PC-9 (cell line): ENCODE results near the gene AKR1B15. TPM values are rescaled to one million over a fixed set of nuclear protein-coding genes. Genes with fewer than 3 reads are reported as not detected.

Source experiments
- BruUV-seq: library from RNA; stranded (reverse); fragments of 400-500 nt; replicated peaks from 2 replicates; lab custom pipeline; 2021; lab: Mats Ljungman, UMichigan
- CTCF ChIA-PET: fragments of 300-600 bp; sonication (Branson Sonifier 250); formaldehyde crosslinking; loops from one replicate; lab custom pipeline; 2022; ENCODE audit warnings: antibody characterized with exemption; lab: Charles Lee
- POLR2A ChIA-PET: fragments of 300-600 bp; sonication (Branson Sonifier 250); formaldehyde crosslinking; loops from one replicate; lab custom pipeline; 2022; ENCODE audit warnings: antibody characterized with exemption; ENCODE audit not compliant: unreplicated experiment; lab: Charles Lee
- DNase-seq, 2 experiments: peaks; one replicate each; pipeline versions ENCODE4 v3.0.0 to v3.0.0-alpha.2; 2015 to 2022; ENCODE audit warnings: mixed read lengths in 1 of 2
- H2AFZ ChIP-seq: fragments of 200-600 bp; sonication (generic); 2 replicates; pipeline ENCODE4 v1.8.1; 2017; ENCODE audit warnings: antibody characterized with exemption
- H3F3A ChIP-seq: fragments of 200-600 bp; sonication (generic); 2 replicates; pipeline ENCODE4 v1.8.1; 2017; ENCODE audit warnings: antibody characterized with exemption, mild to moderate bottlenecking, low read depth; ENCODE audit not compliant: insufficient read depth
- H3K27ac ChIP-seq: fragments of 200-600 bp; sonication (generic); 2 replicates; pipeline ENCODE4 v1.6.1; 2016; ENCODE audit warnings: mixed run types
- H3K27me3 ChIP-seq: fragments of 200-600 bp; sonication (generic); 2 replicates; pipeline ENCODE4 v1.6.1; 2016; ENCODE audit warnings: low read depth, mixed run types; ENCODE audit not compliant: insufficient read depth
- H3K36me3 ChIP-seq: fragments of 200-600 bp; sonication (generic); 2 replicates; pipeline ENCODE4 v1.6.1; 2016; ENCODE audit warnings: low read depth, mixed run types
- H3K4me1 ChIP-seq: fragments of 200-600 bp; sonication (generic); replicated peaks from 2 replicates; pipeline ENCODE4 v1.6.1; 2016; ENCODE audit warnings: mixed run types; ENCODE audit not compliant: insufficient read depth
- H3K4me2 ChIP-seq: fragments of 200-600 bp; sonication (generic); 2 replicates; pipeline ENCODE4 v1.6.1; 2017; ENCODE audit warnings: mixed run types
- H3K4me3 ChIP-seq: fragments of 200-600 bp; sonication (generic); 2 replicates; pipeline ENCODE4 v1.6.1; 2016; ENCODE audit warnings: mixed run types
- H3K79me2 ChIP-seq: fragments of 200-600 bp; sonication (generic); 2 replicates; pipeline ENCODE4 v1.6.1; 2017; ENCODE audit warnings: low read depth, mixed run types
- H3K9me2 ChIP-seq: fragments of 200-600 bp; sonication (generic); 2 replicates; pipeline ENCODE4 v1.8.1; 2017; ENCODE audit warnings: mild to moderate bottlenecking; ENCODE audit not compliant: insufficient read depth
- H3K9me3 ChIP-seq: fragments of 200-600 bp; sonication (generic); 2 replicates; pipeline ENCODE4 v1.8.1; 2016; ENCODE audit warnings: low read depth; ENCODE audit not compliant: insufficient read depth
- H4K20me1 ChIP-seq: fragments of 200-600 bp; sonication (generic); 2 replicates; pipeline ENCODE4 v1.8.1; 2017; ENCODE audit not compliant: insufficient read depth
- EZH2 ChIP-seq: fragments of 200-600 bp; sonication (generic); IDR thresholded peaks from 2 replicates; pipeline ENCODE4 v1.8.0; 2017; ENCODE audit warnings: antibody characterized with exemption, low read depth
- intact Hi-C: fragments of 100-400 bp; cut with micrococcal nuclease; formaldehyde crosslinking; loops from one replicate; pipeline ENCODE4 v1.10.0; 2022; ENCODE audit not compliant: unreplicated experiment
- total RNA-seq: library from RNA; stranded (reverse); gene quantifications from 2 replicates; pipeline ENCODE4 v1.2.3, GENCODE V29; 2021
- TF ChIP-seq, protein P1 (sequence below): fragments of 200-600 bp; sonication (generic); conservative IDR thresholded peaks from 2 replicates; pipeline ENCODE4 v1.6.1; 2017; ENCODE audit warnings: mixed run types, antibody characterized with exemption, mild to moderate bottlenecking, moderate library complexity

The AKR1B15 gene
- total RNA-seq, 1 experiment from 2014 or later, result 3.4 TPM

- peaks cover 86% of the 10 kb centered on the region for H3F3A ChIP-seq
- H3K27ac ChIP-seq, result peak overlapping the region; percentile 96
- no peak overlapping the region for H2AFZ ChIP-seq
- H3K36me3 ChIP-seq, result peaks cover 68% of the 10 kb centered on the region
- H3K9me2 ChIP-seq, result no peaks in the 10 kb centered on the region
- BruUV-seq, result no TSS peak
- H3K4me1 ChIP-seq, result peaks cover 73% of the 10 kb centered on the region
- H3K27me3 ChIP-seq, result no peaks in the 10 kb centered on the region
- intact Hi-C loops, result loop anchor here (5.0 kb wide), 1 partner anchor 77 kb away; no protein-coding TSS in a partner anchor
- H3K79me2 ChIP-seq, result peaks cover 97% of the 10 kb centered on the region
- H4K20me1 ChIP-seq, result peaks cover 36% of the 10 kb centered on the region; the same call in 1 of the 2 replicates
- ChIA-PET CTCF (no interaction called here), POLR2A (interaction anchor here (0.6 to 1.1 kb wide), 2 partner anchors 70 to 156 kb away, joined by 3 to 4 read pairs; no protein-coding TSS in a partner anchor)
- no peaks in the 10 kb centered on the region for H3K9me3 ChIP-seq
- peak overlapping the region; percentile 99 for H3K4me2 ChIP-seq
- peak overlapping the region; percentile 87 for H3K4me3 ChIP-seq
- DNase-seq, result no peak
- TF ChIP-seq, protein P1, sequence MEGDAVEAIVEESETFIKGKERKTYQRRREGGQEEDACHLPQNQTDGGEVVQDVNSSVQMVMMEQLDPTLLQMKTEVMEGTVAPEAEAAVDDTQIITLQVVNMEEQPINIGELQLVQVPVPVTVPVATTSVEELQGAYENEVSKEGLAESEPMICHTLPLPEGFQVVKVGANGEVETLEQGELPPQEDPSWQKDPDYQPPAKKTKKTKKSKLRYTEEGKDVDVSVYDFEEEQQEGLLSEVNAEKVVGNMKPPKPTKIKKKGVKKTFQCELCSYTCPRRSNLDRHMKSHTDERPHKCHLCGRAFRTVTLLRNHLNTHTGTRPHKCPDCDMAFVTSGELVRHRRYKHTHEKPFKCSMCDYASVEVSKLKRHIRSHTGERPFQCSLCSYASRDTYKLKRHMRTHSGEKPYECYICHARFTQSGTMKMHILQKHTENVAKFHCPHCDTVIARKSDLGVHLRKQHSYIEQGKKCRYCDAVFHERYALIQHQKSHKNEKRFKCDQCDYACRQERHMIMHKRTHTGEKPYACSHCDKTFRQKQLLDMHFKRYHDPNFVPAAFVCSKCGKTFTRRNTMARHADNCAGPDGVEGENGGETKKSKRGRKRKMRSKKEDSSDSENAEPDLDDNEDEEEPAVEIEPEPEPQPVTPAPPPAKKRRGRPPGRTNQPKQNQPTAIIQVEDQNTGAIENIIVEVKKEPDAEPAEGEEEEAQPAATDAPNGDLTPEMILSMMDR, result no peak
- no peak for TF ChIP-seq EZH2
These were observed 18.4 kb upstream of the AKR1B15 start for GRCh38 chr7:134530460-134530859.

- peaks cover 36% of the 10 kb centered on the region; the same call in 1 of the 2 replicates for H4K20me1 ChIP-seq
- no peak overlapping the region for H2AFZ ChIP-seq
- ChIA-PET CTCF (interaction anchor here (1.2 kb wide), 1 partner anchor 100 kb away, joined by 3 read pairs; no protein-coding TSS in a partner anchor), POLR2A (interaction anchor here (0.6 to 1.1 kb wide), 2 partner anchors 64 to 100 kb away, joined by 4 to 11 read pairs; no protein-coding TSS in a partner anchor)
- peaks cover 85% of the 10 kb centered on the region for H3K36me3 ChIP-seq
- TF ChIP-seq, protein P1, result no peak
- no peak for TF ChIP-seq EZH2
- H3K27ac ChIP-seq, result peak overlapping the region; percentile 96
- no peaks in the 10 kb centered on the region for H3K9me2 ChIP-seq
- H3K9me3 ChIP-seq, result no peaks in the 10 kb centered on the region
- H3K4me3 ChIP-seq, result peak overlapping the region; percentile 87
- DNase-seq, result peak; percentile 88 to 95
- BruUV-seq, result no TSS peak
- peak overlapping the region; percentile 99 for H3K4me2 ChIP-seq
- intact Hi-C loops, result loop anchor here (1.0 to 5.0 kb wide), 5 partner anchors 15 to 100 kb away; no protein-coding TSS in a partner anchor
- H3K27me3 ChIP-seq, result no peaks in the 10 kb centered on the region
- peaks cover 56% of the 10 kb centered on the region for H3K4me1 ChIP-seq
- H3K79me2 ChIP-seq, result peaks cover 84% of the 10 kb centered on the region
- H3F3A ChIP-seq, result peaks cover 98% of the 10 kb centered on the region
These were observed 16.5 kb upstream of the AKR1B15 start for GRCh38 chr7:134532180-134532953.

GRCh38 chr7:134532954-134533218 lies 16.0 kb upstream of the AKR1B15 start:
- no peak overlapping the region for H2AFZ ChIP-seq
- intact Hi-C loops, result loop anchor here (1.0 to 5.0 kb wide), 5 partner anchors 14 to 101 kb away; no protein-coding TSS in a partner anchor
- BruUV-seq, result no TSS peak
- H3K27me3 ChIP-seq, result no peaks in the 10 kb centered on the region
- peak overlapping the region; percentile 96 for H3K27ac ChIP-seq
- H3K4me2 ChIP-seq, result peak overlapping the region; percentile 99
- TF ChIP-seq EZH2, result no peak
- TF ChIP-seq, protein P1, result no peak
- ChIA-PET POLR2A (interaction anchor here (0.6 kb wide), 1 partner anchor 21 kb away, joined by 3 read pairs; no protein-coding TSS in a partner anchor), CTCF (no interaction called here)
- peaks cover 79% of the 10 kb centered on the region for H3K79me2 ChIP-seq
- H3K4me3 ChIP-seq, result peak overlapping the region; percentile 87
- H4K20me1 ChIP-seq, result peaks cover 36% of the 10 kb centered on the region; the same call in 1 of the 2 replicates
- H3F3A ChIP-seq, result peaks cover 99% of the 10 kb centered on the region
- H3K9me3 ChIP-seq, result no peaks in the 10 kb centered on the region
- no peaks in the 10 kb centered on the region for H3K9me2 ChIP-seq
- peaks cover 87% of the 10 kb centered on the region for H3K36me3 ChIP-seq
- no peak for DNase-seq
- H3K4me1 ChIP-seq, result peaks cover 56% of the 10 kb centered on the region
